Measurements from ENCODE around the gene CMC2. TPM values are rescaled to one million over a fixed set of nuclear protein-coding genes. Genes with fewer than 3 reads are reported as not detected.

The CMC2 gene
- total RNA-seq, 1 donor from 2014 or later: 18.1 TPM

DNA sequence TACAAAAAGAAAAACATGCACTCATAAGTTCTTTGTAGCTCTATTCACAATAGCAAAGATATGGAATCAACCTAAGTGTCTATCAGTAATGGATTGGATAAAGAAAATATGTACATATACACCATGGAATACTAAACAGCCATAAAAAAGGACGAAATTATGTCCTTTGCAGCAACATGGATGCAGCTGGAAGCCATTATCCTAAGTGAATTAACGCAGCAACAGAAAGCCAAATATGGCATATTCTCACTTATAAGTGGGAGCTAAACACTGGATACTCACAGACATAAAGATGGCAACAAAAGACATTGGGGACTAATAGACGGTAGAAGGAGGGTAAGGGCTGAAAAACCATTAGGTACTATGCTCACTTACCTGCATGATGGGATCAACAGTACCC is 5.8 kb downstream of the CMC2 start:
- DNase-seq (no peak), ATAC-seq (ENCODE audit: low read depth) (no peak)
- Mint-ChIP-seq H3K9me3 (no peaks in the 10 kb centered on the region), H3K36me3 (ENCODE audit: low read depth) (peaks cover 5% of the 10 kb centered on the region), H3K27ac (no peak overlapping the region), H3K4me3 (no peak overlapping the region), H3K27me3 (no peaks in the 10 kb centered on the region), H3K4me1 (peaks cover 73% of the 10 kb centered on the region)
- ChIA-PET POLR2A (no interaction called here), CTCF (interaction anchor here (1.1 kb wide), 1 partner anchor 35 kb away, joined by 3 read pairs; the partner anchor contains the start of gene ATMIN)
- TF ChIP-seq CTCF (IDR thresholded peaks at IDR 0.05): no peak
- intact Hi-C loops (cut with micrococcal nuclease): loop anchor here (10.0 kb wide), 3 partner anchors 196 to 864 kb away; partner anchors contain the start of gene CDYL2

- Mint-ChIP-seq H3K27ac (no peak overlapping the region), H3K36me3 (ENCODE audit: low read depth) (peaks cover 10% of the 10 kb centered on the region), H3K27me3 (no peaks in the 10 kb centered on the region), H3K4me3 (peak overlapping the region; percentile 41), H3K4me1 (peaks cover 52% of the 10 kb centered on the region), H3K9me3 (no peaks in the 10 kb centered on the region)
- CTCF ChIA-PET: interaction anchor here (0.6 to 0.7 kb wide), 2 partner anchors 24 to 138 kb away, joined by 3 to 4 read pairs; no protein-coding TSS in a partner anchor
- POLR2A ChIA-PET: interaction anchor here (0.7 to 1.9 kb wide), 3 partner anchors 9 to 1263 kb away, joined by 3 to 19 read pairs (median 4); partner anchors contain the start of genes ATMIN, CENPN and CMC2
- intact Hi-C loops (cut with micrococcal nuclease): loop anchor here (1.0 kb wide), 1 partner anchor 9 kb away; the partner anchor contains the start of gene CENPN
- no peak for ATAC-seq (ENCODE audit: low read depth)
- DNase-seq: no peak
- TF ChIP-seq CTCF (IDR thresholded peaks at IDR 0.05): no peak
Measured at GRCh38 chr16:80997964-80998620, 8.6 kb downstream of the CMC2 start.

DNA sequence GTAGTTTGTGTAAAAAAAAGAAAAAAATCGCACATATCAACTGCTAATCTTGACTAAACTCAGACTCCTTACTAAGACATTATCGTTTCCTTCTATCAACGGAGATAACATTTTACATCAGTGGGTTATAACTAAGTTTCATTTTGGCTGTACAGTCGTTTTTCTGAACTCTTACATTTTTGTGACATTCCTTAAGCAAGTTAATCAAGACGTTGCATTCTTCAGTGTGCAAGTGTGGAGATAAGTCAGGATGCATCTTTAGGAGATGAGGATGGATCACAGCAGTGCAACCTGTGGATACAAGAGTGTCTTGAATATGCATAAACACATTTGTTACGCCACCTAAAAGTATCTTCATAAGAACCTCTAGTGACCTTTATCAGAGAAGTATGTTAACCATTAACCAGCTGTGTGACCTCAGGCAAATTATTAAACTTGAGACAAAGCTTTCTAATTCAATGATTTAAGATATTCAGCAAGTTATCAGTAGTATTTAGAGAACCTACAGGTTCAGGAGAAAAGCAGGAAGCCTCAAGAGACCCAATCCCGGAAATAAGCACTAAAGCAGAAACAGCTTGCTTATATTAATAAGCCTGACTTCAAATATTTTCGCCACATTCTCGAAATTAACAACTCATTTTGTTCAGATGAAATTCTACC is 9.4 kb downstream of the CMC2 start:
- intact Hi-C loops (cut with micrococcal nuclease): loop anchor here (1.0 kb wide), 1 partner anchor 10 kb away; the partner anchor contains the start of gene CENPN
- H3K4me3 Mint-ChIP-seq: peak overlapping the region; percentile 88

GRCh38 chr16:80996688-80997138 is 10.0 kb downstream of the CMC2 start:
- Mint-ChIP-seq H3K36me3 (ENCODE audit: low read depth) (peaks cover 16% of the 10 kb centered on the region), H3K27me3 (no peaks in the 10 kb centered on the region), H3K27ac (peak overlapping the region; percentile 88), H3K9me3 (no peaks in the 10 kb centered on the region), H3K4me1 (peaks cover 48% of the 10 kb centered on the region), H3K4me3 (peak overlapping the region; percentile 88)
- no peak for TF ChIP-seq CTCF (IDR thresholded peaks at IDR 0.05)
- ATAC-seq (ENCODE audit: low read depth) (no peak), DNase-seq (no peak)
- intact Hi-C loops (cut with micrococcal nuclease): loop anchor here (1.0 kb wide), 1 partner anchor 11 kb away; the partner anchor contains the start of gene CENPN
- CTCF ChIA-PET: interaction anchor here (0.6 kb wide), 1 partner anchor 39 kb away, joined by 3 read pairs; the partner anchor contains the start of gene ATMIN
- POLR2A ChIA-PET: interaction anchor here (1.9 kb wide), 1 partner anchor 10 kb away, joined by 19 read pairs; the partner anchor contains the start of genes CENPN and CMC2

More for the DNA sequence above, 9.4 kb downstream of the CMC2 start:
- Mint-ChIP-seq H3K4me1 (peaks cover 49% of the 10 kb centered on the region), H3K27ac (peak overlapping the region; percentile 88), H3K9me3 (no peaks in the 10 kb centered on the region), H3K27me3 (no peaks in the 10 kb centered on the region), H3K36me3 (ENCODE audit: low read depth) (peaks cover 14% of the 10 kb centered on the region)
- POLR2A ChIA-PET: interaction anchor here (0.7 to 1.9 kb wide), 3 partner anchors 10 to 1264 kb away, joined by 3 to 19 read pairs (median 4); partner anchors contain the start of genes ATMIN, CENPN and CMC2
- no peak for TF ChIP-seq CTCF (IDR thresholded peaks at IDR 0.05)
- CTCF ChIA-PET: interaction anchor here (0.6 kb wide), 2 partner anchors 23 to 39 kb away, joined by 3 read pairs; partner anchors contain the start of gene ATMIN
- ATAC-seq (ENCODE audit: low read depth) (peak; percentile 56), DNase-seq (no peak)
